Measurements from ENCODE around the gene JAKMIP1.
A peak's percentile ranks its signal among the peaks of the same experiment; 100 is the strongest.
"Not testable (repeated sequence)": the region's sequence is repeated elsewhere in the genome, so short reads cannot be mapped to it uniquely, and the experiment has no call there.

JAKMIP1 gene

DNA sequence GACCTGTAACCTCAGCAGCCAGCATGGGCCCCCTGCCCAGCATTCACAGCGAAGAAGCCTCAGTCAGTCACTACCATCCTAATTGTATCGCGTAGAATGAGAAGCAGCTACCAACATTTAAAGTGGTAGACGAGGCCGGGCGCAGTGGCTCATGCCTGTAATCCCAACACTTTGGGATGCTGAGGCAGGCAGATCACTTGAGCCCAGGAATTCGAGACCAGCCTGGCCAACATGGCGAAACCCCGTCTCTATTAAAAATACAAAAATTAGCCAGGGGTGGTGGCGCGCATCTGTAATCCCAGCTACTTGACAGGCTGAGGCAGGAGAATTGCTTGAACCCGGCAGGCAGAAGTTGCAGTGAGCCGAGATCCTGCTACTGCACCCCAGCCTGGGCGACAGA is 59.3 kb downstream of the JAKMIP1 start:
- not testable (repeated sequence) for DNase-seq

DNA sequence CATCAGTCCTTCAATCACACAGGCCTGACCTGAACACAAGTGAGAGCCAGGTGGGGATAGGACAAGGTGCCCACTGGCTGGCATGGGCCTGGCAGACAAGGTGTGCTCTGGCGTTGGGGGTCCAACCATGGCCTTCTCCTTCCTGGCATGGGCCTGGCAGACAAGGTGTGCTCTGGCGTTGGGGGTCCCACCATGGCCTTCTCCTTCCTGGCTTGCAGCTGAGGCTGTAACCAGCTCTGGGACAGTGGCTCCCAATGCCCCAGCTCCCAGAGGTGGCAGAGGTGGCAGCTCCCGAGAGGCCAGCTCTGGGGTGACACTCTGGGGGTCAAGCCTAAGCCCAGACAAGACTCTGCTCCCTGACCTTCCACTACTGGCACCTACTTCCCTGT is 62.6 kb downstream of the JAKMIP1 start:
- DNase-seq = no peak

DNA sequence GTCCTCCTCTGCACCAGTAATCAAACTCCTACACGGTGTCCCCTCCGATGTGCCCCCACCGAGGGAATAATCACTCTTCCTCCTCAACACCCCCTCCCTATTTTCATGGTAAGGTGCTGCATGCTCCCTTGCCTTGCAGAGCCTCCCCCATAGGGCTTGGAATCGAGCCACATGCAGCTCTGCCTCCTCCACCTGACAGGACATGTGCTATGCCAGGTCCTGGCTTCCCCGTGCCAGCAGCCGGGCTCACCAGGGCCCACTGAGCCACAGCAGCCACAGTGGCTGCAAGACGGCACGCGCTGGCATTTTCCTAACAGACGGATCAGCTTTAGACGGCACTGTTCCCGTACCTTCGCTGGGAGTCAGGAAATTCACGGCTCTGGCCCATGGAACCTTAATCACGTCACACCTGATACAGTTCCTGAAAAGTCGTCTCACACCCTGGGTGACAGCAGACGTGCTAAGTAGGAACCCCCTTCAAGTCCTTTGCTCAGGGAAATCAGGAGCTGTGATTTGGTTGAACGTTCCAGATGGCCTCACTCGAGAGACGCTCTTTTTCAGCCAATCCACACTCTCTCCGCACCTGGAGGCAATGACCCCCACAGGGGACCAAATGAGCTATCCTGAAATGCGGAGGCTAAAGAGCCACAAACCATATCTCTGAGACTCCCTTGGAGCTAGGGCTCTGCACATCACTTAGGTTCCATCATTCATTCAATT is 63.2 kb downstream of the JAKMIP1 start:
- DNase-seq = no peak

DNA sequence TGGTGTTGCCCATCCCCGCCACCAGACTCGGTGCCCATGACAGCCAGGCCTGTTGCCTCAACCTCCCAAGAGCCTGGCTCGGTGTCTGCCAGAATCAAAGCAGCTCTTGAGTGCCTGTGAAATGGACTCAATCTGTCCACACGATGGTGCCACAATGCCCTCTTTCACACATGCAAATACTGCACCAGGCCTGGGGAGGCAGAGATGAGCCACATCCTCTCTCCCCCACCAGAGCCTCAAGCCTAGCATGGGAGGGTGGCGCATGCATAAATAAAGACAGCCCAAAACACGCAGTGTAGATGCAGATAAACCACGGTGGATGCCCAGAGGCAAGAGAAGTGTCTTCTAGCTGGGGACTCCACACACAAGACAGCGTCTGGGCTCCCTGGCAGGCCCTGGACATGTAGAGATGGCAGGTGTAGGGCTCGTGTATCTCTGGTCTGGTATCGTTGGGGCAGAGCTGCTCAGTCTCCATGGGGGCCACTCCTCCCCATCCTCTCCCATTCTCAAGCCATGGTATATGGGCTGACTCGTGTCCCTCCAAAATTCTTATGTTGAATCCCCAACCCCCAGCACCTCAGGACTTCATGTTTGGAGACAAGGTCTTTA is 65.6 kb downstream of the JAKMIP1 start:
- DNase-seq = peak; percentile 29 to 40

DNA sequence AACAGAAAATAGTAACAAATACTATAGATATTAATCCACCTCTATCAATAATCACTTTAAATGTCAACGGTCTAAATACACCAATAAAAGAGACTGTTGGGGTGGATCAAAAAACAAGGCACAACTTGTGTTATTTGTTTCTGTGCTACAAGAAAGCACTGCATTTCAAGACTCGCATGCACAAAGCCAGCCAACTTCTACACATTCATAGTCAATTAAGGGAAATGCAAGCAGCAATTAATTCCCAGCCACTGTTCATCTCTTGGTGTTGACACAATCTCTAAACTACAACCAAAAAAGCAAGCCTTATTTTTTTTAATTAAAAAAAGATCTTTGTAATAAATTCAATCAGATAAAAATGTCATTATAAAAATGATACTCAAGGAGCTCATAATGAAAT is 67.6 kb downstream of the JAKMIP1 start:
- no peak for DNase-seq

DNA sequence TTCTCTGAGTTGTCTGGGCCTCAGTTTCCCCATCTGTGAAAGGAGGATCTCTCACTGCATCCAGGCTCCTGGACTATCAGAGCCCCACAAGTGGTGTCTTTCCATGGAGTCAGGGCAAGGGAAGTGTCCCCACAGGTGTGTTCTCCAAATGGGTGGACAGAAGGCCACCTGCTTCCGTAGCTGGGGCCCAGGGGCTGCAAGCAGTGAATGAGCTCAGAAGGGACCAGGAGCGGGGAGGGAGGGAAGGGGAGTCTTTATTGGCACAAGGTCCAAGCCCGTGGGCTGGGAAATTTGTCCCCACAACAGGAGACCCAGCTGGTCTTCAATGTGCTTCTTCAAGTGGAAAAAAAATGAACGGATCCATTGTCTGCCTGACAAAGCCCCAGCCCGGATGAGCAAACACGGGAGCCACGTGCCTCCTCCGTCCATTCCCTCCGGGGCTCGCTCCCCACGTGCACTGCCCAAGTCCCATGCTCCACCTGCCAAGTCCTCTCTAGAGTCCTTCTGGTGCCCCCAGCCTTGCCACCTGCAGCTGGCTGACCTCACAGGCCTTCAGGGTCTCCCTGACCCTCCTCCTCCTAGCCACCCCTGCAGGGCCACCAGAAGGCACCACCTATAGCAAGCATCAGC is 72.0 kb downstream of the JAKMIP1 start:
- DNase-seq = no peak

DNA sequence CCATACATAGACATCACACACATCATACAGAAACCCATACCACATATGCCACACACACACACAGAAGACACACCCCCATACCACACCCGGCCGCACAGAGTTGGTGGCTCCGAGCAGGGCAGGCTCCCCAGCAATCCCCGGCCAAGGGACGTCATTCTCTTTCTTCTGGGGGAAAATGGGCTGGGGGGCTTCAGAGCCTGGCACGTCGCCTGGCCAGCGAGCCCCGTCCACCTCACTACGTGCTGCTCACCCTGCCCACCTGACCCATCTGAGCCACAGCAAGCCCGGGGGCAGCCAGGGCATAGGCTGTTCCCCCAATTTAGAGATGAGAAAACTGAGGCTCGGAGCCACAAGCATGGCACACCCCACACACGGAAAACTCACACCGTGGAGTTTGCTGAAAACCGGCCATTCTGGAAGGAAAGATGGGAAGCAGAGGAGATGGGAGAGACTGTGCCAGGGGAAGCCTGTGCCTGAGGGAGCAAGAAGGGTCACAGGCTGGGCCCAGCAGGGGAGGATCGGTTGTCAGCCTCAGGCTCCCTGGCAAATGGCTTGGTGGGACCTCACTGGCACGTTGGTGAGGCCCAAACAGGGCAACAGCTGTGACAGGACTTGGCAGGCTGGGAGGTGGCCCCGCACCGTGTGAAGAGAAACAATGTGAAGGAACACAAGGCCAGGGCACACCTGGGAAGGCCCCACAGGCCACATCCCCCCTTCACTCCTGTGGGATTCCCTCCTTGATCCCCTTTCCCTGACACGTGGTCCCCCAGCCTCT is 73.2 kb downstream of the JAKMIP1 start:
- DNase-seq = no peak

DNA sequence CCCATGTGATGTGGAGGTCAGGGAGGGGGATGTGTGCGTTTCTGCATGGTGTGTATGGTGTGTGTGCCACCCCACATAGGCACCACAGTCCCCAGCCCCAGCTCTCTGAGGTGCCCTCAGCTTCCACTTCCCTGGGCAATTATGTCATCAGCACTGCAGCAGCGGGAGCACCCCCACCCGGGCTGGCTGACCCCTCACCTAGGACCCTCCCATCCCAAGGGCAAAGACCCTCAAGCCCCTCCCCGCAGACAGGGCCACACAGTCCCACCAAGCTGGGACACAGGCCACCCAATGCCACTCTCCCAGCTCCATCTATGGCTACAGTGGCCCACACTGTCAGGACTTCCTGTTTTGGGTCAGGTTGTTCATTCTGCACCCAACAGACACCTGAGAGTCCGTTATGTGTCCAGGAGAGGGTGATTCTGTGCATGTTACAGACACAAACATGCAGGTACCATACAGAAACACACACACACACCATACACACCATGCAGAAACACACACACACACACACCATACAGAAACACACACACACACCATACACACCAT is 75.2 kb downstream of the JAKMIP1 start:
- no peak for DNase-seq

DNA sequence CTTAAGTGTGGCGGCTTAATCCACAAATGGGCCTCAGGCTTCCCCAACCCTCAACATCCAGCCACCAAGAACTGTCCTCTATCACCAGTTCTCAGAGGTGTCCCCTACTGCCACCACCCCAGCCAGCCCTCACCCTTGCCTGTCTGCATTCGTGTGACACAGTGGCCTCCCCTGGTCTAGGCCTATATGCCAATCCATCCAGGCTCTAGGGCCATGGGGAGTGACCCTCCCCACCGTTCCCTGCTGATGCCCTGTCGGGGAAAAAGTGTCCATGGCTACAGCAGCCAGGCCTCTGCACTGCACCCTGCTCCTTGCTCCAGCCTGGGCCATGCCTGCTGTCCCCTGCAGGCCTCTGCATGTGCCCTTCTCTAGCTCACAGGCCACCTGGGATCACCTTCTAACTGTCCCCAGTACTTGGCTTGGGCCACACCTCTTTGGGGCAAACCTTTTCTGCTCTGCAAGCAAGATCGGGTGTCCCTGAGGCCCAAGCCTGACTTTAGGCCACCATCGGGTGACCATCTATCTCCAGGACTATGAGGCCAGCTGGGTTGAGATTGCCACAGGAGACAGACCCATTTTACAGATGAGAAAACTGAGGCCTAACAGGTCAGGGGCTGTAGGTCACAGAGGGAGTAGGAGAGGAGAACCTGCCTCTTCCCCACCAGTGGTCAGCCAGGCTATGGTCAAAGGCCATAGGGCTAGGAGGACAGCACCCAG is 75.8 kb downstream of the JAKMIP1 start:
- no peak for DNase-seq

DNA sequence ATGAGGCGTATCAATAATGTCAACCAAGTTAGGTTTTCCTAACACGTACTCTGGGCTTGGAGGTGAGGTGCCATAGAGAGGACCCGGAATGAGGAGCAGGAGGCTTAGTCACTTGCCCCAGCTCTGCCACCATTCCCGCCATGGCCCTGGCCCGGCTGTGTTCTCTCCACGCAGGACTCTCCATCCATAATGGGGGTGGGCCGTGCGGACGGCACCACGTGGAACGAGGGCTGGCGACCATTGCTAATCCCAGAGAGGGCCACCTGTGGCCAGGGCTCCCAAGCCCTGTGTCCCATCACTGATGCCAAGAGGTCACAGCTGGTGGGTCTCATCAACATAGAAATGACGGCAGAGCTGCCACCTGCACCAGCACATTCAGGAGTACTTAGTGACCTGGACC is 76.4 kb downstream of the JAKMIP1 start:
- no peak for DNase-seq

DNA sequence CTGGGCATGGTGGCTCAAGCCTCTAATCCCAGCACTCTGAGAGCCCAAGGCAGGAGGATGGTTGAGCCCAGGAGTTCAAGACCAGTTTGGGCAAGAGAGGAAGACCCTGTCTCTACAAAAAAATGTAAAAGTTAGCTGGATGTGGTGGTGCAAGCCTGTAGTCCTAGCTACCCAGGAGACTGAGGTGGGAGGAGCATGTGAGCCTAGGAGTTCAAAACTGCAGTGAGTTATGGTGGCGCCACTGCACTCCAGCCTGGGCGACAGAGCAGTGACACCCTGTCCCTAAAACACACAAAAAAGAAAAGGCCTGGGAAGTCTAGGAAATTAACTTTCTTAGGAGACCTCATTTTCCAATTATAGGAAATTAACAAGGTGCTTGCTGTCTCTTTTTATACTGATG is 76.8 kb downstream of the JAKMIP1 start:
- no peak for DNase-seq

DNA sequence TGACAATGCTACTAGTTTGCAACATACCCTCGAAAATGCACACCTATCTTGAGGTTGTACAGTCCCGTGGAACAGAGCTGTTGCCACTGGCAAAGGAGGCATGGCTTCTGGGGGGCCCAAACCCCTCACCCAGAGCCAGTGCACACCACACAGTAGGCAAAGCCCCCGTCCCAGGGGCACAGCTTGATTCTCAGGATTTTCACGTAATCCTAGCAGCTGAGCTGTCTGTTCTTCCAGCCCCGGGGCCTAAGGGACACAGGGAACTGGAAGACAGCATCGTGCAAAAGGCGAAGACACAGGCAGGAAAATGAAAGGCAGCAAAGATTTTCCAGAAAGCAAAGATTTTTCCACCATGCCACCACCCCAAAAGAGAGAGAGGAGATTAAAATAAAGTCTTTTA is 77.2 kb downstream of the JAKMIP1 start:
- no peak for DNase-seq

DNA sequence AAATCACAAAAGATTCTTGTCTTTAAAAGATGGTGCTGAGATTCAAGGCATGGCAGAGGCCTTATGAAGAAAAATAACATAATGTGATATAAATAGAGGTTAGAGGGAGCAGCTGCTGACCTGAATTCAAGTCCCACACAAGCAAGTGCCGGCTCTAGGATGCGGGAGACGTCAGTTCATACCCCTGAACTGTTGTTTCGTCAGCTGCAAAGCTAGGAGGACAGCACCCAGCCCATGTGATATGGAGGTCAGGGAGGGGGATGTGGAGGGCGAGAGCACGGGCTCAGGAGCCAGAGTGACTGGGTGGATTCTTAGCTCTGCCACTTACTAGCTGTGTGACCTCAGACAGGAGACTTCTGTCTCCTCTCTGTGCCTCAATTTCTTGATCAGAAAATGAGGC is 77.9 kb downstream of the JAKMIP1 start:
- DNase-seq = no peak

DNA sequence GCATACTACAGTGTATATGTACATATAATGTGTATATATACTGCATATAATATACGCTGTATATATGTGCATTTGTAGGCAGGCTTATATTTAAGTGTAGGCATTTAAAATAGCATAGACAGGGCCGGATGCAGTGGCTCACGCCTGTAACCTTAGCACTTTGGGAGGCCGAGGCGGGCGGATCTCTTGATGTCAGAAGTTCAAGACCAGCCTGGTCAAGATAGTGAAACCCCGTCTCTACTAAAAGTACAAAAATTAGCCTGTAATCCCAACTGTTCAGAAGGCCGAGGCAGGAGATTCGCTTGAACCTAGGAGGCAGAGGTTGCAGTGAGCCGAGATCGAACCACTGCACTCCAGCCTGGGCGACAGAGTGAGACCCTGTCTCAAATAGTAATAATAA is 78.4 kb downstream of the JAKMIP1 start:
- no peak for DNase-seq

DNA sequence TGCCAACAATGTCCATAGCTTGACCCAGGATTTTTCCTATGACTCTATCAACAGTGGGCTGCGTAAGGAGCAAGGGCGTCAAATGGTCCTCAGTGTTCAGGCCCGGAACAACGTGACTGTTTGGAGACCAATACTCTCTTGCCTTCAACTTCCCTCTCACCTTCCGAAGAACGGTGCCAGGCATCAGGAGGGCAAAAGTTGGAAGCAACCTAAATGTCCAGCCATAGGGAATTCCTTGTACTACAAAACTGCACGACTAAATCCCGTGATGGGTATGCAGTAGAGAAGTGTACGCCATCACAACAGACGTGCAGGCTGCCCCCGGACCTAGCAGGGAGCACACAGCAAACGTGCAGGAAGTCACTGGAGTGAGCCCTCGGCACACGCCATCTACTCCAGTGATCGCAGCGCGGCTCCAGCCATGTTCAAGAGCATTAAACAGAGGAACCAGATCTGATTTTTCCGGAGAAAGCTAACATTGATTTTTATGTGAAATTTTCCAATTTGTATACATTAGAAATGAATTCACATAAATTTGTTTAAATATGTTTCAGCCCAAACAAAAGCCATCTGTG is 79.0 kb downstream of the JAKMIP1 start:
- no peak for DNase-seq

DNA sequence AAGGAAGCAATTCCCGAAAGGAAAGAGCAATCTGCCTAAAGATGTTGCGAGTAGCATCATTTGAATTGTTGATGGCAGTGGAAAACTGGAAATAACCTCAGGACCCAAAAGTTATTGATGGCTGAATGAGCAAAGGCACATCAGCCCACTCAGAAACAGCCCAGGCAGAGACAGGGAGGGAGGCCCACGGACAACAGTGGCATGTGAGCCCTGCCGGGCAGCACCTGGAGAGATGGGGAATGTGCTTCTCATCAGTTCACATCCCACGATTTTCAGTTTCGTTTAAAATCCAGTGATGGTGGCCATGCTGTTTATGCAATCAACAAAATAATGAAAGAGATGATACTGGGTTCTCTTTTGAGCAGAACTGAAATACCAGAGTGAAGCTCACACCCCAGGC is 80.0 kb downstream of the JAKMIP1 start:
- DNase-seq = no peak

DNA sequence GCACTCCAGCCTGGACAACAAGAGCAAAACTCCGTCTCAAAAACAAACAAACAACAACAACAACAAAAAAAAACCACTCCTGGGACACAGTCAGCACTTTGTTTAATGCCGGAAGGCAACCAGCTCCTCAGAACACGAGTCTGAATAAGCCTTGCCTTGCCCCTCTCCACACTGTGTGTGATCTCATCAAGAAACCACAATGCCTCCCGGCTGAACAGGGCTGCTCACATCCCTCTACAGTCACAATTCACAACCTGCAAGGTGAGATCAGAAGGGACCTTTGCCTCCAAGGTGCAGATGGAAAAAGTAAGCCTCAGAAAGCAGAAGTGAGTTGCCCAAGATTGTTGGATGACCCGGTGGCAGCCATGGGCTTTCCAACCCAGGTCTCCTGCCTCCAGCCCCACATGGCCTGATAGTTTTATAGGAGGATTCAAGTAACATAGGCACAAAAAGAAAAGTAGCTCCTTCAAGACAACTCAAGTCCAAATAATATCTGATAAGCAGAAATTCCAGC is 80.8 kb downstream of the JAKMIP1 start:
- DNase-seq = no peak

DNA sequence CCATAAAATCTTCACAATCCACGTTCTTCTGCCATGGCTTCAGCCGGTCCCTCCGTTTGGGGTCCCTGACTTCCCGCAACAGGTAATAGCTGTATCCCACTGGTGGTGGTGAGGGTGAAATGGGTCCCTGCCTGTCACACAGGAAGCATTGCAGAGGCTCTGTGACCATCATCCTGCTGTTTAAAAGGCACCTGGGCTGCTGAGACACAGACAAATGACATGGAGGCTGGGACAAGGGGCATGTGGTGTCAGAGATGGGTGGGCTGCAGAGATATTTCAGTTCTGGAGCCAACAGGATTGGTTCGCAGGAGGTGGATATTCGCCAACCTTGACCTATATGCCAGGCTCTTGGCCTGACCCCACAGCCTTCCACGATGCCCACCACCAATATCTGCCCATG is 82.1 kb downstream of the JAKMIP1 start:
- no peak for DNase-seq

DNA sequence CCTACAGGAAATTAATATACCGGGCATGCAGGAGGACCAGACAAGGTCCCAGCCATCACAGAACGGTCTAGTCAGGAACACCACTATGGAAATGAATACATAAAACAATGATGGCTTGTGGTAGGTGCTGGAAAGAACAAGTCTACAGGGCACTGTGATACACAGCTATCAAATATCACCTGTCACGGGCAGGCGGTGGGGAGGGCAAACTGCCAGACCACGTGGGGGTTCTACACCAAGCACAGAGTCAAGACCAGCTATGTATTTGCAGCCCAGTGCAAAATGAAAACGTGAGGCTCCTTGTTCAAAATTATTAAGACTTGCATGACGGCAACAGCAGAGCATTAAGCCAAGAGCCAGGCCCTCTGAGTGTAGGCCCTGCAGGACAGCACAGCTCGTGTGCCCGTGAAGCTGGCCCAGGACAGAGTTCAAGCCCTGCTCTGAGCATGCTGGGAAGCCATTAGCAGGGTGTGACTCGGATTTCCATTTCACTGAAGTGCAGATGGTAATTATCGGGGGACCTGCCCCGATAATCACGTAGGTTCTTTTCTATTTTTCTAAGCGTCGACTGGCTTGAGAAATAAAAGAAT is 83.6 kb downstream of the JAKMIP1 start:
- no peak for DNase-seq

DNA sequence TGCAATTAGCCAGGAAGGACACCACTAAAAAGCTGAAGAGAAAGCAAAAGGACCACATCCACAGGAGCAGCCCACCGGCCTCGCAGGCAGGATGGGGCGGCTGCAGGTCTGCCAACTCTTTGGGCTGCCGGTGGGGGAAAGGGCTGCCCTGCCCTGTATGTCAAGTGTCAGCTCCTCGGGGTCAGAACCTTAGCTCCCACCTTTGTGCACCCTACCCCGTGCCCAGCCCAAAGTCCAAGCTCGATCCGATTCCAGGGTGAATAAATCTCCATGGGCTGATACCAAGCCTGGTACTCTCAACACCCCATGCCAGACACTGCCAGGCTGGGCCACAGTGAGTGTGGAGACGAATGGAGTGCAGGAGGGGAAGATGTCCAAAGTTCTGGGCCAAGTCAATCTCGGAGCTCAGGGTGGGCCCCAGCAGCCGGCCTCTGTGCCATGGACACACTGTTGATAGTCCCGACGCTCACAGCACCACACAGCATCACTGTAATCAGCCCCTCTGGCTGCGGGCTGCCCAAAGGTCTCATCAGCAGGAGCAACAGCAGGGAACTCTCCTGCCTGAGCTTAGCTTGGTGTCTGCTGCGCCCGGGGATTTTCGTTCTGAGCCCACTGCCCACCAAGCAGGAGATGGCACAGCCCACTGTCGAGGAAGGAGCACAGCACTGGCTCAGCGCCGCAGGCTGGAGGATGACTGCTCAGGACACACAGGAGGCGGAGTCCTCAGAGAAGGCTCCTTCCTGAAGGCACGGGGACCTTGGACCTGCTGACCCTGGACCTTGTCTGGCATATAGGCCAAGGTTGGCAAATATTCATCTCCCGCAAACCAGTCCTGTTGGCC is 84.4 kb downstream of the JAKMIP1 start:
- no peak for DNase-seq

DNA sequence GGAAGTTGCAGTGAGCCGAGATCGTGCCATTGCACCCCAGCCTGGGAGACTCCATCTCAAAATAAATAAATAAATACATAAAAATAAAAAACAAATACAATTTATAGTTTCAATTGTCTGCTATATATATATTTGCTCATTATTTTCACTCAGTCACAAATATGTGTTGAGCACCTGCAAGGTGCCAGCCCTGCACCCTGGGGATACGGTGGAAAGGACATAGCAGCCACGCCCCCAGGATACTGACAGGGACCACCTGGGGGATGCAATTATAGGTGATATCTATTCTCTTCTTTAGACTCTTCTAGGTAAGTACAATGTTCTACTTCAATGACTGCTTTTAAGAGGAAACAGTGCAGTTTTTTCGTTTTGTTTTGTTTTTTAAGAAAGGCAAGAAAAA is 85.0 kb downstream of the JAKMIP1 start:
- DNase-seq = no peak
